ENCODE results near the gene ACP7.
"Not testable (repeated sequence)": the region's sequence is repeated elsewhere in the genome, so short reads cannot be mapped to it uniquely, and the experiment has no call there.

The ACP7 gene

GRCh38 chr19:39106194-39106593 is 22.0 kb downstream of the ACP7 start:
- DNase-seq (ENCODE audit: low read depth, low spot score), result no peak

- no peak for DNase-seq (ENCODE audit: low read depth, low spot score)
Observed at GRCh38 chr19:39109641-39110040, 25.5 kb downstream of the ACP7 start.

- DNase-seq (ENCODE audit: low read depth, low spot score), result peak; percentile 69
Observed at GRCh38 chr19:39110263-39110967, 26.2 kb downstream of the ACP7 start.

- no peak for DNase-seq (ENCODE audit: low read depth, low spot score)
Observed at GRCh38 chr19:39111593-39112199, 27.5 kb downstream of the ACP7 start.

GRCh38 chr19:39112338-39112890 is 28.2 kb downstream of the ACP7 start:
- DNase-seq (ENCODE audit: low read depth, low spot score), result no peak

DNA sequence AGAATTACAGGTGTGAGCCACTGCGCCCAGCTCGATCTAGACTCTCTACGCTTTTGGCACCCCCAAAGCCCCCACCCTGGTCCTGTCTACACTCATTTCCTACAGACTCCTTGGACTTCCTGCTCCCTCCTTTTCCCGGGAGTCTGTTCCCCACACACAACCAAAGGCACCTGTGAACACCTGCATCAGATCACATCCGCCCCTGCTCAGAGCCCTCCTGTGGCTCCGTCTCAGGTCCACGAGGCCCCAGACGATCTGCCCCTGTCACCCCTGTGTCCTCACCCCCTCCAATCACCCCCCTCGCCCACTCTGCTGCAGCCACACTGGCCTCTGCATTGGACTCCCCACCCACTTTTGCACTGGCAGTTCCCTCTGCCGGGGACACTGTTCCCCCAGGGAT is 29.0 kb downstream of the ACP7 start:
- DNase-seq (ENCODE audit: low read depth, low spot score), result no peak

- no peak for DNase-seq (ENCODE audit: low read depth, low spot score)
Observed at GRCh38 chr19:39115105-39115847, 31.1 kb downstream of the ACP7 start.

- DNase-seq (ENCODE audit: low read depth, low spot score), result not testable (repeated sequence)
Observed at GRCh38 chr19:39117023-39117422, 32.9 kb downstream of the ACP7 start.

DNA sequence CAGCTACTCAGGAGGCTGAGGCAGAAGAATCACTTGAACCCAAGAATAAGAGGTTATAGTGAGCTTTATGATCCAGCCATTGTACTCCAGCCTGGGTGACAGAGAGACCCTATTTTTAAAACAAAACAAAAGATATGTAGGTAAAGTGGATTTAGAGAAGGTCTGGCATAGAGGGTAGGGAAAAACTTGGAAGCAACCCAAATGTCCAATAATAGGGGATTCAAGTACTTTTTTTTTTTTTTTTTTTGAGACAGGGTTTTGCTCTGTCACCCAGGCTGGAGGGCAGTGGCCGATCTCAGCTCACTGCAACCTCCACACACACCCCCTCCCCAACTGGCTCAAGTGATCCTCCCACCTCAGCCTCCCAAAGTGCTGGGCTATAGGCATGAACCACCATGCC is 35.7 kb downstream of the ACP7 start:
- DNase-seq (ENCODE audit: low read depth, low spot score), result no peak

DNA sequence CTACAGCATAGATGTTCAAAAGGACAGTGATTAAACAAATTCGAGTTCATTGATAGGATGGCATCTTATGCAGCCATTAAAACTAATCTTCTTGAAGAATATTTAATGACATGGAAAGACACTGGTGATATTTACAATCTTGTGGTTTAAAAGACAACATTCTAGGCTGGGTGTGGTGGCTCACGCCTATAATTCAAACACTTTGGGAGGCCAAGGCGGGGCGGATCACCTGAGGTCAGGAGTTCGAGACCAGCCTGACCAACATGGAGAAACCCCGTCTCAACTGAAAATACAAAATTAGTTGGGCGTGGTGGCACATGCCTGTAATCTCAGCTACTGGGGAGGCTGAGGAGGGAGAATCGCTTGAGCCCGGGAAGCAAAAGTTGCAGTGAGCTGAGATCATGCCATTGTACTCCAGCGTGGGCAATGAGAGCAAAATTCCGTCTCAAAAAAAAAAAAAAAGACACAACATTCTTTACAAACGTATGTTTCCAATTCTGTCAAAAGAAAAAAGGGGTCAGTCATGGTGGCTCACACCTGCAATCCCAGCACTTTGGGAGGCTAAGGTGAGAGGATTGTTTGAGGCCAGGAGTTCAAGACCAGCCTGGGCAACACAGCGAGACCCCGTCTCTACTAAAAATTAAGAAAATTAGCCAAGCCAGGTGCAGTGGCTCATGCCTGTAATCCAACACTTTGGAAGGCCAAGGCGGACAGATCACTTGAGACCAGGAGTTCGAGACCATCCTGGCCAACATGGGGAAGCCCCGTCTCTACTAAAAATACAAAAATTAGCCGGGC is 39.0 kb downstream of the ACP7 start:
- DNase-seq (ENCODE audit: low read depth, low spot score), result no peak

DNA sequence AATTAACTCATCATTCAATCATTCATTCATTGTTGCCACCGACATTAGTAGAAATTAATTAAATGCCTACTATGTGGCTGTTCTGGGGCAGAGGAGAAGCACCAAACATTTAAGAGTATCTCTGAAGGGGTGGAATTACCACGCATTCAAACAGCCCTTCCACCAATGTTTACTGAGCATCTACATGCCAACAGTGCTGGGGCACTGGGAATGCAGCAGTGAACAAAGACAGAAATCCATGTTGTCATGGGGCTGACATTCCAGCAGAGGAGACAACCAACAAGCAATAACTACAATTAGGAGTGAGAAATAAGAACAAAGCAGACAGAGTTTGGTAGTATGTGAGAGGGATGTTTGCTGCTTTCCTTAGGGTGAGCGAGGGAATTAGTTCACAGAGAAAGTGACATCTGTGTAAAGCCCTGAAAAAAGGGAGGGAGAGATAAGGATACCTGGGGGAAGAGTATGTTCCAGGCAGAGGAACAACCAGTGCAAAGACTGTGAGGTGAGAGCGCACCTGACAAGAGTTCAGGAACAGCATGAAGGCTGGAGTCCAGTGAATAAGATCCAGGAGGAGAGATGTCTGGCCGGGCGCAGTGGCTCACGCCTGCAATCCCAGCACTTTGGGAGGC is 40.1 kb downstream of the ACP7 start:
- no peak for DNase-seq (ENCODE audit: low read depth, low spot score)

DNA sequence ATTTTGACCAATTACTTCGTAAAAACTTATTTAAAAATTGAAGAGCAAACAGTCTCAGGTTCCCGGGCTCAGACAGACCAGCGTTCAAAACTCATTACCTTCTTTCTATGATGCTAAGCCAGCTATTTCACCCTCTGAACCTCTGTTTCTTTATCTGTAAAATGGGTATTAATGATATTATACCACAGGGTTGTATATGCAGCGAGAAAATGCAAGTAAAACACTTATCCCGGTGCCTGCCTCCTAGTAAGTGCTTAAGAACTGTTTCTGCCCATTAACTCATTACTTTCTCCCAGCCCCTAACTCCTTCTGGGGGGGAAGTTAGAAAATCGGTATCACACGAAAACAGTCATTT is 41.0 kb downstream of the ACP7 start:
- no peak for DNase-seq (ENCODE audit: low read depth, low spot score)

DNA sequence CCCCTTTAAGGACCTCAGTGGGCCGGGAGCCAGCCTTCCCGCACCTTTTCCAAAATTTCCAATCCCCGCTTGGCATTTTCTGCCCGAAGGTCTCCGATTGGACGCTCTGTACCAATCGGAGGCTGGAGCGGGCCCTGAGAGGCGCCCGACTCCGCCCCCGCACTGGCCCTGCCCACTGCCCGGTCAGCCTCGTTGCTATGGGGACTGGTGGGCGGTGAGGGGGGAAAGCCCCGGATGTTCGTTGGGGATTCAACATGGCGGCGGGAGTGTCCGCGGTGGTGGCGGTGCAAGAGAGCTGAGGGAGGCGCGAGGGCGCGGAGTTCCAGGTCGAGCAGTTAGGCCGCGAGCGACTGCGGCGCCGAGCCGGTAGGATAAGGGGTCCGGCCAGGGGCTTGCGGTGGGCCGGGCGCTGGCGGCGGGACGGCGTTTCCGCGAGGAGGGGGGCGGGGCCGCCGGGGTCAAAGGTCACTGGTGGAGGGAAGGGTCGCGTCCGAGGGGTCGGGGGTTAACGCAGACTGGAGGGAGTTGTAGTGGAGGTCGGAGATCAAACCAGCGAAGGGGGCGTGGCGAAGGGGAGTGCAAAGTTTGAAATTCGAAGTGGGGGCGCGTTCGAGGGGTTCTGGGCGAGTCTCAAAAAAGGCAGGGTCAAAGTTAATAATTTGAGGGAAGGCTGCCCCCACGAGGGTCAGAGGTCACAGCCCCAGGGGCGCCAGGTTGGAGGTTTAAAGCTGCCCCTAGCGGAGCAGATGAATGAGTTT is 41.6 kb downstream of the ACP7 start, which contains the start of gene PAK4:
Gene PAK4, plus strand, starts transcription at position 233 of the 758 bp plus-strand sequence. CDS start 43,768 bp downstream, outside the sequence.
- peak; percentile 93 for DNase-seq (ENCODE audit: low read depth, low spot score)

- no peak for DNase-seq (ENCODE audit: low read depth, low spot score)
Observed at GRCh38 chr19:39126312-39127187, 42.4 kb downstream of the ACP7 start.

GRCh38 chr19:39127812-39128515 is 43.8 kb downstream of the ACP7 start:
- DNase-seq (ENCODE audit: low read depth, low spot score), result no peak

- DNase-seq (ENCODE audit: low read depth, low spot score), result no peak
Observed at GRCh38 chr19:39128516-39129079, 44.4 kb downstream of the ACP7 start.

GRCh38 chr19:39129116-39129515 is 44.9 kb downstream of the ACP7 start:
- DNase-seq (ENCODE audit: low read depth, low spot score), result no peak

All from activated naive CD8-positive, alpha-beta T cell treated with anti-CD3 and anti-CD28 coated beads, Interleukin-2, amount 50 U/mL, for 16 hours (primary cell).